Mucosa of descending colon (tissue), 3 donors: Measurements from ENCODE around the gene H6PD. TPM values are rescaled to one million over a fixed set of nuclear protein-coding genes. Genes with fewer than 3 reads are reported as not detected.
A peak's percentile ranks its signal among the peaks of the same experiment; 100 is the strongest.

Source experiments
- ATAC-seq: fragments of 200-7000 bp; cut with Tn5 transposase; one replicate; pipeline ENCODE4 v1.9.1; 2020; ENCODE audit warnings: mild to moderate bottlenecking, moderate library complexity
- DNase-seq, 3 donors: peaks; one replicate each; pipeline ENCODE4 v3.0.0-alpha.2; 2020
- H3K36me3 ChIP-seq: fragments of 200-600 bp; one replicate; pipeline ENCODE4 v1.8.0; 2021; ENCODE audit warnings: low read depth, mild to moderate bottlenecking
- H3K4me1 ChIP-seq: fragments of 200-600 bp; one replicate; pipeline ENCODE4 v1.8.0; 2021; ENCODE audit warnings: low read depth, mild to moderate bottlenecking
- H3K4me3 ChIP-seq: fragments of 200-600 bp; one replicate; pipeline ENCODE4 v1.8.0; 2021; ENCODE audit warnings: mild to moderate bottlenecking
- H3K9me3 ChIP-seq: fragments of 200-600 bp; one replicate; pipeline ENCODE4 v1.8.0; 2021; ENCODE audit warnings: mild to moderate bottlenecking
- CTCF ChIP-seq: fragments of 200-600 bp; IDR thresholded peaks from one replicate; pipeline ENCODE4 v1.8.0; 2022; ENCODE audit warnings: antibody characterized with exemption, mild to moderate bottlenecking
- intact Hi-C, 2 donors: fragments of 100-400 bp; cut with DNase I in 1 of 2; cut with micrococcal nuclease in 1 of 2; formaldehyde crosslinking; loops; one replicate each; pipeline versions ENCODE4 v1.11.0 to v1.11.1; 2022; cut with DNase I, micrococcal nuclease
- total RNA-seq, 3 donors: library from RNA; stranded (reverse); fragmentation: NEBNext Ultra II Directional in 2 of 3; extraction: Animal tissue kit (Norgen Biotek cat#: 25700) in 2 of 3; gene quantifications; one replicate each; pipeline versions ENCODE4 v1.2.1 to v1.2.4, GENCODE V29; 2021 to 2023
- donor health status: DM: no; HTN: no; CAD: no; lungs with moderate emphysema.
- donor health status: DM: no; HTN: no; CAD: no.
- donor health status: DM: no; HTN: yes; CAD: no.

Gene H6PD
- total RNA-seq, 3 donors from 2014 or later, result 27.6 to 35.3 (median 31.9) TPM

- peaks cover 20% of the 10 kb centered on the region for H3K4me1 ChIP-seq
- ATAC-seq (no peak), DNase-seq (no peak)
Observed at GRCh38 chr1:9314711-9315379, 80.3 kb downstream of the H6PD start.

GRCh38 chr1:9315411-9316079 is 81.0 kb downstream of the H6PD start:
- DNase-seq (peak in 1 of 3 donors; percentile 31), ATAC-seq (peak; percentile 17)
- no peaks in the 10 kb centered on the region for H3K36me3 ChIP-seq
- no peak overlapping the region for H3K4me3 ChIP-seq
- intact Hi-C loops, result no loop called here
- no peaks in the 10 kb centered on the region for H3K9me3 ChIP-seq
- TF ChIP-seq CTCF, result no peak
- H3K4me1 ChIP-seq, result peaks cover 24% of the 10 kb centered on the region

More at GRCh38 chr1:9314711-9315379, 80.3 kb downstream of the H6PD start:
- intact Hi-C loops, result no loop called here
- H3K36me3 ChIP-seq, result no peaks in the 10 kb centered on the region
- no peaks in the 10 kb centered on the region for H3K9me3 ChIP-seq
- TF ChIP-seq CTCF, result no peak
- H3K4me3 ChIP-seq, result no peak overlapping the region

GRCh38 chr1:9316080-9316444 is 81.5 kb downstream of the H6PD start:
- no peak for DNase-seq
- H3K4me3 ChIP-seq, result no peak overlapping the region
- no peak for ATAC-seq
- intact Hi-C loops, result no loop called here
- H3K9me3 ChIP-seq, result no peaks in the 10 kb centered on the region
- no peak for TF ChIP-seq CTCF
- no peaks in the 10 kb centered on the region for H3K36me3 ChIP-seq
- H3K4me1 ChIP-seq, result peaks cover 24% of the 10 kb centered on the region

- Histone ChIP-seq H3K4me3 (no peak overlapping the region), H3K36me3 (no peaks in the 10 kb centered on the region), H3K4me1 (peaks cover 24% of the 10 kb centered on the region), H3K9me3 (no peaks in the 10 kb centered on the region)
- DNase-seq (no peak), ATAC-seq (no peak)
- intact Hi-C loops, result no loop called here
- TF ChIP-seq CTCF, result no peak
Observed at GRCh38 chr1:9316512-9316911, 81.9 kb downstream of the H6PD start.

GRCh38 chr1:9317072-9317471 is 82.5 kb downstream of the H6PD start:
- peaks cover 25% of the 10 kb centered on the region for H3K4me1 ChIP-seq
- H3K9me3 ChIP-seq, result no peaks in the 10 kb centered on the region
- DNase-seq, result no peak
- intact Hi-C loops, result no loop called here
- no peak for TF ChIP-seq CTCF
- H3K36me3 ChIP-seq, result no peaks in the 10 kb centered on the region
- no peak overlapping the region for H3K4me3 ChIP-seq
- ATAC-seq, result no peak
